Neural cell (in vitro differentiated cells): ENCODE measurements around the gene RARG. TPM values are rescaled to one million over a fixed set of nuclear protein-coding genes. Genes with fewer than 3 reads are reported as not detected.

Experiments
- H2AFZ ChIP-seq: fragments of 200-600, 300-800 bp; sonication (generic), shearing (Covaris generic); 2 replicates; pipeline ENCODE4 v1.6.0; 2014; ENCODE audit warnings: low read depth, mild to moderate bottlenecking, antibody characterized with exemption, low read length, moderate library complexity
- H3F3A ChIP-seq: fragments of 200-600 bp; shearing (Covaris generic); 2 replicates; pipeline ENCODE4 v1.6.1; 2016; ENCODE audit warnings: mild to moderate bottlenecking, moderate library complexity, mixed read lengths, antibody characterized with exemption, low read length; ENCODE audit not compliant: insufficient read depth, poor library complexity, severe bottlenecking
- H3K27ac ChIP-seq: fragments of 200-600, 300-800 bp; sonication (generic), shearing (Covaris generic); 2 replicates; pipeline ENCODE4 v1.5.1; 2014; ENCODE audit warnings: mild to moderate bottlenecking, low read length, moderate library complexity
- H3K27me3 ChIP-seq: fragments of 300-800, 200-600 bp; sonication (generic), shearing (Covaris generic); 2 replicates; pipeline ENCODE4 v1.6.0; 2014; ENCODE audit warnings: mild to moderate bottlenecking, low read depth, low read length, moderate library complexity; ENCODE audit not compliant: insufficient read depth
- H3K36me3 ChIP-seq: fragments of 300-800, 200-600 bp; sonication (generic), shearing (Covaris generic); 2 replicates; pipeline ENCODE4 v1.5.1; 2014; ENCODE audit warnings: mild to moderate bottlenecking, antibody characterized with exemption, low read length, moderate library complexity; ENCODE audit not compliant: insufficient read depth
- H3K4me2 ChIP-seq: fragments of 300-800, 200-600 bp; sonication (generic), shearing (Covaris generic); 2 replicates; pipeline ENCODE4 v1.6.0; 2014; ENCODE audit warnings: mild to moderate bottlenecking, low read length
- H3K4me3 ChIP-seq: fragments of 300-800, 200-600 bp; sonication (generic), shearing (Covaris generic); 2 replicates; pipeline ENCODE4 v1.5.1; 2014; ENCODE audit warnings: mild to moderate bottlenecking, low read length, moderate library complexity
- H3K79me2 ChIP-seq: fragments of 200-600 bp; shearing (Covaris generic); replicated peaks from 2 replicates; pipeline ENCODE4 v1.6.0; 2014; ENCODE audit warnings: mild to moderate bottlenecking, low read length, moderate library complexity; ENCODE audit not compliant: insufficient read depth
- H3K9ac ChIP-seq: fragments of 300-800, 200-600 bp; sonication (generic), shearing (Covaris generic); 2 replicates; pipeline ENCODE4 v1.6.1; 2016; ENCODE audit warnings: mild to moderate bottlenecking, low read length, mixed read lengths
- H3K9me2 ChIP-seq: fragments of 200-600 bp; shearing (Covaris generic); 2 replicates; pipeline ENCODE4 v1.6.1; 2016; ENCODE audit warnings: mild to moderate bottlenecking, low read length, mixed read lengths; ENCODE audit not compliant: insufficient read depth
- H3K9me3 ChIP-seq: fragments of 200-600, 300-800 bp; sonication (generic), shearing (Covaris generic); 2 replicates; pipeline ENCODE4 v1.6.1; 2016; ENCODE audit warnings: mild to moderate bottlenecking, mixed run types, low read length, moderate library complexity, mixed read lengths
- H4K20me1 ChIP-seq: fragments of 200-600 bp; shearing (Covaris generic); 2 replicates; pipeline ENCODE4 v1.6.1; 2016; ENCODE audit warnings: mild to moderate bottlenecking, mixed run types; ENCODE audit not compliant: insufficient read depth
- CTCF ChIP-seq: fragments of 450-650 bp; IDR thresholded peaks from 2 replicates; pipeline ENCODE4 v1.5.1; 2014; ENCODE audit warnings: antibody characterized with exemption, mild to moderate bottlenecking, moderate library complexity; ENCODE audit not compliant: poor library complexity, severe bottlenecking
- EP300 ChIP-seq: fragments of 450-650 bp; conservative IDR thresholded peaks from 2 replicates; pipeline ENCODE4 v1.6.1; 2014; ENCODE audit warnings: antibody characterized with exemption, mild to moderate bottlenecking, moderate library complexity; ENCODE audit not compliant: poor library complexity, severe bottlenecking
- EZH2 ChIP-seq: fragments of 200-600, 300-800 bp; shearing (Covaris generic), sonication (generic); IDR thresholded peaks from 2 replicates; pipeline ENCODE4 v1.6.1; 2014; ENCODE audit warnings: antibody characterized with exemption, low read length, borderline replicate concordance, mild to moderate bottlenecking; ENCODE audit not compliant: insufficient read depth, poor library complexity, severe bottlenecking
- MXI1 ChIP-seq: fragments of 450-650 bp; conservative IDR thresholded peaks from 2 replicates; pipeline ENCODE4 v1.6.1; 2014; ENCODE audit warnings: antibody characterized with exemption, mild to moderate bottlenecking; ENCODE audit not compliant: poor library complexity, severe bottlenecking
- POLR2AphosphoS5 ChIP-seq: IDR thresholded peaks from 2 replicates; pipeline ENCODE4 v1.6.1; 2012
- RAD21 ChIP-seq: fragments of 450-650 bp; conservative IDR thresholded peaks from 2 replicates; pipeline ENCODE4 v1.6.1; 2014; ENCODE audit warnings: antibody characterized with exemption, mild to moderate bottlenecking, moderate library complexity
- SMC3 ChIP-seq: fragments of 450-650 bp; conservative IDR thresholded peaks from 2 replicates; pipeline ENCODE4 v1.6.1; 2014; ENCODE audit warnings: antibody characterized with exemption, mild to moderate bottlenecking, moderate library complexity; ENCODE audit not compliant: poor library complexity
- TAF1 ChIP-seq: IDR thresholded peaks from 2 replicates; pipeline ENCODE4 v1.6.1; 2012; ENCODE audit warnings: low read depth
- polyA plus RNA-seq: library from polyadenylated mRNA; depleted of rRNA; stranded (reverse); fragments of >200 nt; gene quantifications from 2 replicates; pipeline ENCODE4 v1.2.3, GENCODE V29; 2014
- TF ChIP-seq, protein P1 (sequence below): IDR thresholded peaks from 2 replicates; pipeline ENCODE4 v1.6.1; 2012; ENCODE audit warnings: borderline replicate concordance

Gene RARG
- polyA plus RNA-seq, 1 donor from 2014 or later, result 0.61 TPM

GRCh38 chr12:53170876-53171724 is 60.9 kb downstream of the RARG start:
- Histone ChIP-seq H3K27me3 (no peaks in the 10 kb centered on the region), H3K9me2 (no peaks in the 10 kb centered on the region), H3K79me2 (no peaks in the 10 kb centered on the region), H3K4me3 (no peak overlapping the region), H3K36me3 (no peaks in the 10 kb centered on the region), H3F3A (no peaks in the 10 kb centered on the region), H3K9me3 (no peaks in the 10 kb centered on the region), H3K9ac (no peak overlapping the region), H3K4me2 (no peak overlapping the region), H2AFZ (no peak overlapping the region), H4K20me1 (no peaks in the 10 kb centered on the region), H3K27ac (no peak overlapping the region)
- no peak for TF ChIP-seq MXI1
- no peak for TF ChIP-seq RAD21
- TF ChIP-seq SMC3, result no peak
- TF ChIP-seq EP300, result no peak
- TF ChIP-seq, protein P1, sequence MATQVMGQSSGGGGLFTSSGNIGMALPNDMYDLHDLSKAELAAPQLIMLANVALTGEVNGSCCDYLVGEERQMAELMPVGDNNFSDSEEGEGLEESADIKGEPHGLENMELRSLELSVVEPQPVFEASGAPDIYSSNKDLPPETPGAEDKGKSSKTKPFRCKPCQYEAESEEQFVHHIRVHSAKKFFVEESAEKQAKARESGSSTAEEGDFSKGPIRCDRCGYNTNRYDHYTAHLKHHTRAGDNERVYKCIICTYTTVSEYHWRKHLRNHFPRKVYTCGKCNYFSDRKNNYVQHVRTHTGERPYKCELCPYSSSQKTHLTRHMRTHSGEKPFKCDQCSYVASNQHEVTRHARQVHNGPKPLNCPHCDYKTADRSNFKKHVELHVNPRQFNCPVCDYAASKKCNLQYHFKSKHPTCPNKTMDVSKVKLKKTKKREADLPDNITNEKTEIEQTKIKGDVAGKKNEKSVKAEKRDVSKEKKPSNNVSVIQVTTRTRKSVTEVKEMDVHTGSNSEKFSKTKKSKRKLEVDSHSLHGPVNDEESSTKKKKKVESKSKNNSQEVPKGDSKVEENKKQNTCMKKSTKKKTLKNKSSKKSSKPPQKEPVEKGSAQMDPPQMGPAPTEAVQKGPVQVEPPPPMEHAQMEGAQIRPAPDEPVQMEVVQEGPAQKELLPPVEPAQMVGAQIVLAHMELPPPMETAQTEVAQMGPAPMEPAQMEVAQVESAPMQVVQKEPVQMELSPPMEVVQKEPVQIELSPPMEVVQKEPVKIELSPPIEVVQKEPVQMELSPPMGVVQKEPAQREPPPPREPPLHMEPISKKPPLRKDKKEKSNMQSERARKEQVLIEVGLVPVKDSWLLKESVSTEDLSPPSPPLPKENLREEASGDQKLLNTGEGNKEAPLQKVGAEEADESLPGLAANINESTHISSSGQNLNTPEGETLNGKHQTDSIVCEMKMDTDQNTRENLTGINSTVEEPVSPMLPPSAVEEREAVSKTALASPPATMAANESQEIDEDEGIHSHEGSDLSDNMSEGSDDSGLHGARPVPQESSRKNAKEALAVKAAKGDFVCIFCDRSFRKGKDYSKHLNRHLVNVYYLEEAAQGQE, result no peak
- TF ChIP-seq TAF1, result no peak
- no peak for TF ChIP-seq POLR2AphosphoS5
- no peak for TF ChIP-seq CTCF
- TF ChIP-seq EZH2, result no peak

- no peaks in the 10 kb centered on the region for H3K9me2 ChIP-seq
- no peak overlapping the region for H2AFZ ChIP-seq
- H3K4me3 ChIP-seq, result no peak overlapping the region
- TF ChIP-seq EP300 (no peak), TAF1 (no peak), CTCF (no peak), SMC3 (no peak), RAD21 (no peak), POLR2AphosphoS5 (no peak)
- TF ChIP-seq, protein P1, result no peak
- H3K27ac ChIP-seq, result no peak overlapping the region
- no peaks in the 10 kb centered on the region for H4K20me1 ChIP-seq
- no peak overlapping the region for H3K4me2 ChIP-seq
- H3F3A ChIP-seq, result no peaks in the 10 kb centered on the region
- H3K36me3 ChIP-seq, result no peaks in the 10 kb centered on the region
- H3K9ac ChIP-seq, result no peak overlapping the region
- no peaks in the 10 kb centered on the region for H3K9me3 ChIP-seq
- H3K27me3 ChIP-seq, result no peaks in the 10 kb centered on the region
- no peaks in the 10 kb centered on the region for H3K79me2 ChIP-seq
Observed at GRCh38 chr12:53170215-53170614, 61.8 kb downstream of the RARG start.
